Activated CD8-positive, alpha-beta memory T cell treated with anti-CD3 and anti-CD28 coated beads, Interleukin-2, amount 10 ng/mL, durations not matched to agents 7 days and 5 days (primary cell): ENCODE data around the gene PDE4D. TPM values are rescaled to one million over a fixed set of nuclear protein-coding genes. Genes with fewer than 3 reads are reported as not detected.

Source experiments
- ATAC-seq: fragments of 150-1000 bp; cut with Tn5 transposase; one replicate; pipeline ENCODE4 v1.10.0; 2021; ENCODE audit warnings: moderate library complexity
- CTCF ChIA-PET: fragments of 350-600 bp; sonication (Branson Sonifier 250); formaldehyde crosslinking; loops from one replicate; lab custom pipeline; 2021; ENCODE audit warnings: antibody characterized with exemption; lab: Charles Lee
- DNase-seq: peaks from one replicate; pipeline ENCODE4 v3.0.0-alpha.2; 2020
- H3K27ac Mint-ChIP-seq: one replicate; pipeline ENCODE4 v1.8.0; 2021; ENCODE audit warnings: mild to moderate bottlenecking, mixed read lengths
- H3K27me3 Mint-ChIP-seq: one replicate; pipeline ENCODE4 v1.8.0; 2021; ENCODE audit warnings: mixed read lengths
- H3K36me3 Mint-ChIP-seq: one replicate; pipeline ENCODE4 v1.8.0; 2021; ENCODE audit warnings: mild to moderate bottlenecking, mixed read lengths
- H3K4me1 Mint-ChIP-seq: one replicate; pipeline ENCODE4 v1.8.0; 2021; ENCODE audit warnings: mixed read lengths
- H3K4me3 Mint-ChIP-seq: one replicate; pipeline ENCODE4 v1.8.0; 2021; ENCODE audit warnings: mild to moderate bottlenecking, moderate library complexity, mixed read lengths
- H3K9me3 Mint-ChIP-seq: one replicate; pipeline ENCODE4 v1.8.0; 2022; ENCODE audit warnings: low read depth, mixed read lengths
- total RNA-seq, 2 experiments: library from RNA; stranded (reverse); gene quantifications; one replicate each; pipeline ENCODE4 v1.2.3, GENCODE V29; 2021

PDE4D gene
- total RNA-seq, 2 experiments from 2014 or later: 59.3 to 66.2 TPM

GRCh38 chr5:59102437-59102836 lies 791.1 kb downstream of the PDE4D start:
- ATAC-seq (no peak), DNase-seq (no peak)
- no peaks in the 10 kb centered on the region for H3K9me3 Mint-ChIP-seq
- CTCF ChIA-PET: interaction anchor here (0.8 to 3.5 kb wide), 5 partner anchors 21 to 71 kb away, joined by 3 to 21 read pairs (median 4); no protein-coding TSS in a partner anchor
- H3K27ac Mint-ChIP-seq: no peak overlapping the region
- peaks cover 4% of the 10 kb centered on the region for H3K36me3 Mint-ChIP-seq
- no peak overlapping the region for H3K4me3 Mint-ChIP-seq
- peaks cover 55% of the 10 kb centered on the region for H3K4me1 Mint-ChIP-seq
- no peaks in the 10 kb centered on the region for H3K27me3 Mint-ChIP-seq

- CTCF ChIA-PET: interaction anchor here (1.1 to 4.1 kb wide), 5 partner anchors 9 to 73 kb away, joined by 3 to 27 read pairs (median 6); no protein-coding TSS in a partner anchor
- no peak overlapping the region for H3K4me3 Mint-ChIP-seq
Measured at GRCh38 chr5:59100875-59101274, 792.7 kb downstream of the PDE4D start.

GRCh38 chr5:59099995-59100345 lies 793.6 kb downstream of the PDE4D start:
- CTCF ChIA-PET: interaction anchor here (0.9 to 4.1 kb wide), 7 partner anchors 10 to 74 kb away, joined by 3 to 27 read pairs (median 3); no protein-coding TSS in a partner anchor
- H3K36me3 Mint-ChIP-seq: peaks cover 17% of the 10 kb centered on the region

More at GRCh38 chr5:59100875-59101274, 792.7 kb downstream of the PDE4D start:
- Mint-ChIP-seq H3K4me1 (peaks cover 60% of the 10 kb centered on the region), H3K9me3 (peaks cover 2% of the 10 kb centered on the region), H3K27ac (peak overlapping the region; percentile 93), H3K27me3 (no peaks in the 10 kb centered on the region), H3K36me3 (peaks cover 16% of the 10 kb centered on the region)
- no peak for DNase-seq
- no peak for ATAC-seq

GRCh38 chr5:59099270-59099994 lies 794.1 kb downstream of the PDE4D start:
- Mint-ChIP-seq H3K27ac (peak overlapping the region; percentile 93), H3K4me3 (peak overlapping the region; percentile 52), H3K9me3 (peaks cover 2% of the 10 kb centered on the region), H3K27me3 (no peaks in the 10 kb centered on the region), H3K36me3 (peaks cover 18% of the 10 kb centered on the region), H3K4me1 (peaks cover 61% of the 10 kb centered on the region)
- CTCF ChIA-PET: interaction anchor here (0.9 to 4.1 kb wide), 9 partner anchors 10 to 75 kb away, joined by 3 to 27 read pairs (median 3); no protein-coding TSS in a partner anchor
- ATAC-seq: peak; percentile 98
- peak; percentile 89 for DNase-seq

More at GRCh38 chr5:59099995-59100345, 793.6 kb downstream of the PDE4D start:
- no peak for DNase-seq
- Mint-ChIP-seq H3K27me3 (no peaks in the 10 kb centered on the region), H3K4me3 (peak overlapping the region; percentile 52), H3K9me3 (peaks cover 2% of the 10 kb centered on the region), H3K27ac (peak overlapping the region; percentile 93), H3K4me1 (peaks cover 62% of the 10 kb centered on the region)
- ATAC-seq: no peak

- DNase-seq (no peak), ATAC-seq (peak; percentile 17)
- Mint-ChIP-seq H3K27me3 (no peaks in the 10 kb centered on the region), H3K4me1 (peaks cover 64% of the 10 kb centered on the region), H3K4me3 (peak overlapping the region; percentile 11), H3K9me3 (peaks cover 2% of the 10 kb centered on the region), H3K36me3 (peaks cover 21% of the 10 kb centered on the region), H3K27ac (peak overlapping the region; percentile 93)
- CTCF ChIA-PET: interaction anchor here (0.7 to 4.1 kb wide), 7 partner anchors 25 to 89 kb away, joined by 3 to 27 read pairs (median 4); no protein-coding TSS in a partner anchor
Measured at GRCh38 chr5:59098743-59099142, 794.8 kb downstream of the PDE4D start.

GRCh38 chr5:59097712-59098111 lies 795.8 kb downstream of the PDE4D start:
- Mint-ChIP-seq H3K4me1 (peaks cover 68% of the 10 kb centered on the region), H3K4me3 (no peak overlapping the region), H3K27ac (peak overlapping the region; percentile 13), H3K36me3 (peaks cover 25% of the 10 kb centered on the region), H3K27me3 (no peaks in the 10 kb centered on the region), H3K9me3 (peaks cover 2% of the 10 kb centered on the region)
- CTCF ChIA-PET: interaction anchor here (0.7 to 4.1 kb wide), 4 partner anchors 26 to 90 kb away, joined by 3 to 27 read pairs (median 10); no protein-coding TSS in a partner anchor
- no peak for DNase-seq
- no peak for ATAC-seq

GRCh38 chr5:59097116-59097515 lies 796.4 kb downstream of the PDE4D start:
- Mint-ChIP-seq H3K36me3 (peaks cover 26% of the 10 kb centered on the region), H3K9me3 (peaks cover 2% of the 10 kb centered on the region), H3K4me1 (peaks cover 72% of the 10 kb centered on the region), H3K27me3 (no peaks in the 10 kb centered on the region), H3K27ac (no peak overlapping the region), H3K4me3 (no peak overlapping the region)
- CTCF ChIA-PET: interaction anchor here (1.3 to 4.1 kb wide), 2 partner anchors 26 to 46 kb away, joined by 3 to 27 read pairs; no protein-coding TSS in a partner anchor
- ATAC-seq (no peak), DNase-seq (no peak)

- Mint-ChIP-seq H3K9me3 (peaks cover 2% of the 10 kb centered on the region), H3K4me3 (no peak overlapping the region), H3K27me3 (peaks cover under 1% of the 10 kb centered on the region), H3K4me1 (peaks cover 67% of the 10 kb centered on the region), H3K36me3 (peaks cover 26% of the 10 kb centered on the region), H3K27ac (no peak overlapping the region)
- CTCF ChIA-PET: interaction anchor here (0.9 to 2.4 kb wide), 7 partner anchors 9 to 79 kb away, joined by 3 to 11 read pairs (median 4); no protein-coding TSS in a partner anchor
- no peak for ATAC-seq
- DNase-seq: no peak
Measured at GRCh38 chr5:59095480-59095879, 798.0 kb downstream of the PDE4D start.

GRCh38 chr5:59094864-59095263 lies 798.7 kb downstream of the PDE4D start:
- no peak overlapping the region for H3K27ac Mint-ChIP-seq
- no peak for DNase-seq
- H3K36me3 Mint-ChIP-seq: peaks cover 26% of the 10 kb centered on the region
- no peak for ATAC-seq
- CTCF ChIA-PET: interaction anchor here (1.3 to 2.4 kb wide), 4 partner anchors 30 to 79 kb away, joined by 3 to 11 read pairs (median 4); no protein-coding TSS in a partner anchor
- H3K27me3 Mint-ChIP-seq: peaks cover 5% of the 10 kb centered on the region
- peaks cover 2% of the 10 kb centered on the region for H3K9me3 Mint-ChIP-seq
- no peak overlapping the region for H3K4me3 Mint-ChIP-seq
- H3K4me1 Mint-ChIP-seq: peaks cover 61% of the 10 kb centered on the region

GRCh38 chr5:59093329-59093728 lies 800.2 kb downstream of the PDE4D start:
- H3K4me1 Mint-ChIP-seq: peaks cover 46% of the 10 kb centered on the region
- no peak overlapping the region for H3K27ac Mint-ChIP-seq
- CTCF ChIA-PET: interaction anchor here (1.4 kb wide), 1 partner anchor 81 kb away, joined by 3 read pairs; no protein-coding TSS in a partner anchor
- H3K27me3 Mint-ChIP-seq: peaks cover 5% of the 10 kb centered on the region
- no peak for DNase-seq
- H3K36me3 Mint-ChIP-seq: peaks cover 27% of the 10 kb centered on the region
- peaks cover 2% of the 10 kb centered on the region for H3K9me3 Mint-ChIP-seq
- no peak for ATAC-seq
- no peak overlapping the region for H3K4me3 Mint-ChIP-seq

- ATAC-seq (no peak), DNase-seq (no peak)
- Mint-ChIP-seq H3K4me3 (peak overlapping the region; percentile 37), H3K27ac (peak overlapping the region; percentile 60), H3K27me3 (peaks cover 5% of the 10 kb centered on the region), H3K9me3 (peaks cover 2% of the 10 kb centered on the region), H3K4me1 (peaks cover 43% of the 10 kb centered on the region), H3K36me3 (peaks cover 27% of the 10 kb centered on the region)
- CTCF ChIA-PET: interaction anchor here (0.6 to 1.4 kb wide), 2 partner anchors 35 to 82 kb away, joined by 3 read pairs; no protein-coding TSS in a partner anchor
Measured at GRCh38 chr5:59092758-59093157, 800.8 kb downstream of the PDE4D start.

GRCh38 chr5:59091965-59092364 lies 801.6 kb downstream of the PDE4D start:
- ATAC-seq: no peak
- CTCF ChIA-PET: interaction anchor here (0.6 to 1.4 kb wide), 2 partner anchors 35 to 82 kb away, joined by 3 read pairs; no protein-coding TSS in a partner anchor
- no peak for DNase-seq
- Mint-ChIP-seq H3K27ac (no peak overlapping the region), H3K27me3 (peaks cover 8% of the 10 kb centered on the region), H3K4me3 (no peak overlapping the region), H3K4me1 (peaks cover 36% of the 10 kb centered on the region), H3K9me3 (peaks cover 2% of the 10 kb centered on the region), H3K36me3 (peaks cover 19% of the 10 kb centered on the region)

- Mint-ChIP-seq H3K27ac (no peak overlapping the region), H3K9me3 (no peaks in the 10 kb centered on the region), H3K4me1 (peaks cover 25% of the 10 kb centered on the region), H3K27me3 (peaks cover 8% of the 10 kb centered on the region), H3K4me3 (no peak overlapping the region), H3K36me3 (peaks cover 10% of the 10 kb centered on the region)
- DNase-seq: no peak
- no peak for ATAC-seq
- CTCF ChIA-PET: no interaction called here
Measured at GRCh38 chr5:59090323-59090722, 803.2 kb downstream of the PDE4D start.
